Calu3 (cell line): ENCODE results near the gene SERPIND1. TPM values are rescaled to one million over a fixed set of nuclear protein-coding genes. Genes with fewer than 3 reads are reported as not detected.
A peak's percentile ranks its signal among the peaks of the same experiment; 100 is the strongest.

Source experiments
- BruUV-seq: library from RNA; stranded (reverse); fragments of 400-500 nt; replicated peaks from 2 replicates; lab custom pipeline; 2021; lab: Mats Ljungman, UMichigan
- CTCF ChIA-PET: fragments of 300-600 bp; sonication (Branson Sonifier 250); formaldehyde crosslinking; loops from one replicate; lab custom pipeline; 2022; ENCODE audit warnings: antibody characterized with exemption; lab: Charles Lee
- DNase-seq: peaks from one replicate; pipeline ENCODE4 v3.0.0; 2022
- H3K27ac Mint-ChIP-seq: one replicate; pipeline ENCODE4 v1.8.0; 2022; ENCODE audit warnings: mixed read lengths; ENCODE audit not compliant: unreplicated experiment
- H3K27me3 Mint-ChIP-seq: one replicate; pipeline ENCODE4 v1.8.0; 2022; ENCODE audit warnings: mixed read lengths; ENCODE audit not compliant: unreplicated experiment
- H3K36me3 Mint-ChIP-seq: one replicate; pipeline ENCODE4 v1.8.0; 2022; ENCODE audit warnings: mild to moderate bottlenecking, moderate library complexity, mixed read lengths; ENCODE audit not compliant: insufficient read depth, unreplicated experiment
- H3K4me1 Mint-ChIP-seq: one replicate; pipeline ENCODE4 v1.8.0; 2022; ENCODE audit warnings: mild to moderate bottlenecking, low read depth, mixed read lengths; ENCODE audit not compliant: unreplicated experiment
- H3K4me3 Mint-ChIP-seq: one replicate; pipeline ENCODE4 v1.8.0; 2022; ENCODE audit warnings: mild to moderate bottlenecking, low read depth, moderate library complexity, mixed read lengths; ENCODE audit not compliant: unreplicated experiment
- H3K9me3 Mint-ChIP-seq: one replicate; pipeline ENCODE4 v1.8.0; 2022; ENCODE audit warnings: low read depth, mixed read lengths; ENCODE audit not compliant: unreplicated experiment
- CTCF ChIP-seq: fragments of 200-600 bp; IDR thresholded peaks from one replicate; pipeline ENCODE4 v1.8.0; 2022; ENCODE audit warnings: antibody characterized with exemption; ENCODE audit not compliant: unreplicated experiment
- intact Hi-C: fragments of 100-400 bp; cut with micrococcal nuclease; formaldehyde crosslinking; loops from one replicate; pipeline ENCODE4 v1.10.0; 2022; ENCODE audit not compliant: unreplicated experiment
- total RNA-seq: library from RNA; stranded (reverse); gene quantifications from 2 replicates; pipeline ENCODE4 v1.2.3, GENCODE V29; 2022

Gene SERPIND1
- total RNA-seq, 1 experiment from 2014 or later = not detected

GRCh38 chr22:20794650-20795413 is 20.9 kb downstream of the SERPIND1 start:
- CTCF ChIA-PET = no interaction called here
- no TSS peak for BruUV-seq
- intact Hi-C loops = no loop called here

DNA sequence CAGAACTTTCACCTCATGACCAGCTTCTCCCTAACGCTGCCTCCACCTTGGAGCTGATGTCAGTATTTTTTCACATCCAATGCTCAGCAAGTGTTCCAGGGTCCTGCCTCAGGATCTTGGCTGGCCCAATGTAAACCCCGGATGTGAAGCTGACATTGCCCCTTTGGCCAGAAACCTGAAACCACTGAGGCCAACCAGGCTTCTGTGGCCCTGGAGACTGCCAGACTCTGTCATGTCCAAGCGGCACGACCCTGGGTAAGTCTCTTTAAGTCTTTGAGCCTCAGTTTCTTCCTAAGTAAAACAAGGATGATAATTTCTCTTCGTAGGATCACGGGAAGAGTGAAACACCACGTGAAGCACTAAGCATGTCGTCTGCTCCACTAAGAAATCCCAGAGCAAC is 22.8 kb downstream of the SERPIND1 start:
- intact Hi-C loops = no loop called here
- no peaks in the 10 kb centered on the region for H3K27me3 Mint-ChIP-seq
- BruUV-seq = no TSS peak
- no peak for TF ChIP-seq CTCF
- no peak overlapping the region for H3K27ac Mint-ChIP-seq
- peaks cover 20% of the 10 kb centered on the region for H3K4me1 Mint-ChIP-seq
- no peak overlapping the region for H3K4me3 Mint-ChIP-seq
- no peaks in the 10 kb centered on the region for H3K9me3 Mint-ChIP-seq
- no peak for DNase-seq
- CTCF ChIA-PET = no interaction called here
- peaks cover 43% of the 10 kb centered on the region for H3K36me3 Mint-ChIP-seq

More at GRCh38 chr22:20794650-20795413, 20.9 kb downstream of the SERPIND1 start:
- Mint-ChIP-seq H3K27me3 (no peaks in the 10 kb centered on the region), H3K4me3 (no peak overlapping the region), H3K9me3 (no peaks in the 10 kb centered on the region), H3K27ac (no peak overlapping the region), H3K4me1 (peaks cover 26% of the 10 kb centered on the region), H3K36me3 (peaks cover 42% of the 10 kb centered on the region)
- no peak for TF ChIP-seq CTCF
- DNase-seq = no peak

- H3K27ac Mint-ChIP-seq = no peak overlapping the region
- no TSS peak for BruUV-seq
- H3K27me3 Mint-ChIP-seq = no peaks in the 10 kb centered on the region
- peaks cover 47% of the 10 kb centered on the region for H3K36me3 Mint-ChIP-seq
- TF ChIP-seq CTCF = no peak
- intact Hi-C loops = no loop called here
- H3K4me3 Mint-ChIP-seq = no peak overlapping the region
- no peaks in the 10 kb centered on the region for H3K9me3 Mint-ChIP-seq
- peaks cover 20% of the 10 kb centered on the region for H3K4me1 Mint-ChIP-seq
- no peak for DNase-seq
- CTCF ChIA-PET = no interaction called here
Measured at GRCh38 chr22:20798218-20798617, 24.3 kb downstream of the SERPIND1 start.

- BruUV-seq = no TSS peak
- CTCF ChIA-PET = no interaction called here
- Mint-ChIP-seq H3K9me3 (no peaks in the 10 kb centered on the region), H3K4me1 (peaks cover 20% of the 10 kb centered on the region), H3K4me3 (no peak overlapping the region), H3K36me3 (peaks cover 47% of the 10 kb centered on the region), H3K27ac (peak overlapping the region; percentile 73), H3K27me3 (no peaks in the 10 kb centered on the region)
- DNase-seq = no peak
- intact Hi-C loops = no loop called here
- no peak for TF ChIP-seq CTCF
Measured at GRCh38 chr22:20798974-20799373, 25.1 kb downstream of the SERPIND1 start.
